Epidermal melanocyte (primary cell): ENCODE results near the gene PPP2R2D.
A peak's percentile ranks its signal among the peaks of the same experiment; 100 is the strongest.
"Not testable (repeated sequence)": the region's sequence is repeated elsewhere in the genome, so short reads cannot be mapped to it uniquely, and the experiment has no call there.

Experiments used
- DNase-seq: peaks from one replicate; pipeline ENCODE4 v3.0.0; 2011; ENCODE audit warnings: low spot score; ENCODE audit not compliant: insufficient read length

PPP2R2D gene

DNA sequence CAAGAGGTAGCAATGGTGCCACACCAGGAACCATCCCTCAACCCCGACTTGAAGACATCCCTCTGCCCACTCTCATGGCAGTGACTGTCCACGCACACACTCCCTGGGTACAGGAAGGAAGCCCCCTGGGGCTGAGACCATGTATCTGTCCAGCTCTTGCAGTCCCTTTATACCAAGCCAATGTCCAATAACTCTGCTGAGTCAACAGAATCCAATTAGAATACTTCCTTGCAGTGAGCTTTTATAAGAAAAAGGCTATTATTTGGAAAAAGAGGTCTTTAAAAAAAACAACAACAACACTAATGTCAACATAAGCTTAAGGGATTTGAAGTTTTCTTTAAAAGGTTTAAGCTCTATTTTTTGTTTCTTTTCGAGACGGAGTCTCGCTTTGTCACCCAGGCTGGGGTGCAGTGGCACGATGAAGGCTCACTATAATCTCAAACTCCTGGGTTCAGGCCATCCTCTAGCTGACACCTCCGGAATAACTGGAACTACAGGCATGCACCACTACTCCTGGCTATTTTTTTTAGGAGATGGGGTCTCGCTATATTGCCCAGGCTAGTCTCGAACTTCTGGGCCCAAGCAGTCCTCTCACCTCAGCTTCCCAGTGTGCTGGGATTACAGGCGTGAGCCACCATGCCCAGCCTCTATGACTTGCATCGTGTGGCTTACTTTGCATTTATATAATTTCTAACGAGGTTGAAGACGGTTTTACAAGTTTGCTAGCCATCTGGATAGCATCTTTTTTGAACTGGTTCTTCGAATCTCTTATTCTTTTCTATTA lies 73.4 kb downstream of the PPP2R2D start:
- no peak for DNase-seq

DNA sequence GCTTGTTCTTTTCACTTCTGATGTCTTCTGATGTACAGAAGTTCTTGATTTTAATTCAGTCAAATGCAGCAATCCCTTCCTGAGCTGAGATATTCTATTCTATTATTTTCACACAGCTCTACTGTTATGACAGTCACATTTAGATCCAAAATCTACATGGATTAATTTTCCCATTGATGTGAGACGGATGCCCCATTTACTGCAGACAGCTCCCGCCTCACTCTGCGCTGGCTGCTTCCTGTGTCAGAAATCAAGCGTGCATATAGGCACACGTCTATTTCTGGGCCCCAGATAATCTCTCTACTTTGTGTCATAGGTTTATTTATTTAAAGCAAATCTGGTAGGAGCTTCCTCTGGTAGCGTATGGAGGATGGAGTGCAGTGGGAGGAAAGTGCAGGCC lies 74.2 kb downstream of the PPP2R2D start:
- DNase-seq = no peak

DNA sequence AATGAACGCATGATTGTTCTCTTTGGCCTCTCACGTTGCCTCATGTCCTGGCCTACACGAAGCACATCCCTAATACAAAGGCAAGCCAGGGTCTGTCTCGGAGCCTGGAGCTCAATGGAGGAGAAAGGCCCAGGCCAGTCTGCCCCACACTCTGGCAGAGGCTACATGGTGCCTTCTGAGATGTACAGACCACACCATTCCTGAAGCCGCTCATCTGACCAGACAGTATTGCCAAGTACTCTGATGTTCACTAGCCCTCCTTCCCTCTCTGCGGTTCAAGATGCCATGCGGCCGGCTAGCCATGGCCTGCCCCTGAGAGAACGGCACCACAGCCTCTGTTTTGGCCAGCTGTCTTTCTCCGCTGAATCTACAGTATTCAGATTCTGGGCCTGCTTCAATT lies 75.0 kb downstream of the PPP2R2D start:
- DNase-seq = no peak

DNA sequence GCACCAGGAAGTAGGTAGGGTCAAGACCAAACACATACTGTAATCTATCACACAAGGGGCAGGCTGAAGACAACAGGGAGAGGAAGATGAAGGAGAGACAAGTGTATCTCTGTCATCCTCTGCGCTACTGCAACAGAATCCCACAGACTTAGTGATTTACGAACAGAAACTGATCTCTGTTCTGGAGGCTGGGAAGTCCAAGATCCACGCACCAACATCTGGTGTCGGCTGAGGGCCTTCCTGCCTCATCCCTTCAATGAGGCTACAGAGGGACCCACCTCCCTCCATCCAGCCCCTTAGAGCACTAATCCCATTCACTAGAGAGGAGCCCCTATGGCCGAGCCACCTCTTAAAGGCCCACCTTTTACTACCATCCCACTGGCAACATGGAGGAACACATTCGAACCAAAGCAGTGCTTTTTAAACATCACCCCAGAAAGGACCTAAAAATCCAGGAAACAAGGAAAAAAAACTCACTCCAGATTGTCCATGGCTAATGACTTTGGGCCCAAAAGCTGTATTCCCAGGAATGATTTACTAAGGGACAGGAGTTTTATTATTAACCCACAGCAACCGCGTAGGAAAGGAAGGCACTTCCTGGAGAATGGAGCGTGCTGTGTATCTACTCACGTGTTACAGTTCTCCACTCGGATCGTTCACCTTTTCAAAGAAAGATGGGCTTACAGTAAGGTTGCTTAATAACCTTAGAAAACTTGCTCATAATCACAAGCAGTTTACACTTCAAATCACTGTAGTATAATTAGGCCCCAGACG lies 76.7 kb downstream of the PPP2R2D start:
- DNase-seq = no peak

DNA sequence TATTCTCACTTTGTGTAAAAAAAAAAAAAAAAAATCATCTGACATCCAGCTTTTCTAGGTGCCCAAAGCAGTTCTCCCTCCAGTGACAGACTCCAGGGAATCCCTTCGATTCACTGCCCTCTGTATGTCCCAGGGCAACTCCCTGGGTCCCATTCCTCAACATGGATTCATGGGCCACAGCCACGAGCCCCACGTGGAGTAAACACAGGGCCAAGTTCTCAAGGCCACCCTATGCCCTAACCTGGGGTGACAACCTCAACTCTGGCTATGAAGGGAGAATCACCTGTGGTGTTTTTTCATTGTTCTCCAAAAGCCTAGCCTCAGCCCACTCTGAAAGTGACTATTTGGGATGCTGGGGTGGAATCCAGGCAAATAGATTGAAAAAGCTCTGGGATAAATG lies 77.6 kb downstream of the PPP2R2D start:
- no peak for DNase-seq

DNA sequence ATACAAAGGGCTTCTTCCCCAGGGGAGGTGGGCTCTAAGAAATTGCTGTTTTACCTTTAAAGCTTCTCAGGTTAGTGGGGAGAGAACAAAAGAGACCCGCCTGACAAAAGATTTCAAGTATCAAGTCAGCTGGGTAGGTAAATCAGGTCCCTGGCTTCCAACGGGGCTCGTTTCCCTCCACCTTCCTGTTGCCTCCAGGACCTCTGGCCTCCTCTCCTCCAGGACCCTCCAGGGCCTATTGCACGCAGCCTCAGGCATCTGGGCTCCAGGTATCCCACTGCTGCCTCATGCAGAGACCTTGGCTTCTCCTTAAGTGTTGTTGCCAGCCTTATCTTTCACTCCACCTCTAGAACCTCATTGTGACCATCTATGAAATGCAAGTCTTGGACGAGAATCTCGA lies 78.0 kb downstream of the PPP2R2D start:
- DNase-seq = no peak

DNA sequence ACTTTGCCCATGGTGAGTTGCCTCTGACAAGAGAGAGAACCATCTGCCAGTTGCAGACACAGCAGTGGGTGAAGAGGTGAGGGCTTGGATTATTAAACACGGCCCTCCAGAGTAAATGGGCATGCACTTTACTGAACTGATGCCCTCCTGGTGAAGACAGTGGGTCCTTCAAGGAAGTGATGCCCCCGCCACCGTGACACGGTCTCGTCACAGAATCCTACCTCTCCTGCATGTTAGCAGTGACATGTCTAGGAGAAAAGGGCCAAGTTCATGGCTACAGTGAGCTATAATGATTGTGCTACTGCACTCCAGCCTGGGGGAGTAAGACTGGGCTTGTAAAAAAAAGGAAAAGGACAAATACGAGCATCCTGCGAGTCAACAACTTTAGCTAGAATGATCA lies 78.5 kb downstream of the PPP2R2D start:
- no peak for DNase-seq

DNA sequence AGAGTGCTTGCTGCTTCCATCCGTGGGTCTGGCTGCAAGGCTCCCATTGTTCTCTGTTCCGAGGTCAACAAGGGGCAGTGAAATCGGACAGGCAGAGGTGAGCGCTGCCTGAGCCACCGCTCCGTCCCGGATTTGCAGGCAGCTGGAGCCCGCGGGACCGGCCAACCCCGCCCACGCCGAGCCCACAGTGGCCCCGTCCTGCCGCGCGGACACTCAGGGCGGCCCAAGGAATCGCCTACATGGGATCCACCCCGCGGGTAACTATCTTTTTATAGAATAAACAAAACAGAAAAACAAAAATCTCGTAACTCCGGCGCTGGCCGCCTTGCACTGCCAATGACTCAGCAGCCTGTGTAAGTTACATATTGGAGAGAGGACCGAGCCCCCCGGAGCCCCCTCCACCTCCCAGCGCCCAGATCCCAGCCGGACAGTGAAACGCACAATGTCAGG lies 79.0 kb downstream of the PPP2R2D start:
- no peak for DNase-seq

DNA sequence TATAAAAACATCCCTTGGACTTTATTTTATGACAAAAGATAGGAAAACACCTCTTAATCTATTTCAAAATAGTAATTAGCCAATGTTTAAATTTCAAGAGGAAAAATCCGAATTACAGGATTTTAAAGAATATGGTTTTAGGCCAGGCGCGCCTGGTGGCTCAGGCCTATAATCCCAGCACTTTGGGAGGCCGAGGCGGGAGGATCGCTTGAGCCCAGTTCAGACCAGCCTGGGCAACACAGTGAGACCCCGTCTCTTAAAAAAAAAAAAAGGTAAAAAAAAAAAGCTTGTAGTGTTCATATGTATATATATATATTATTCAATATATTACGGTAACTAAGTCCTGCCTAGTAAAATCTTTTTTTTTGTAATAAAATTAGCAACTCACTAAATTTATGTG lies 79.5 kb downstream of the PPP2R2D start:
- DNase-seq = no peak

DNA sequence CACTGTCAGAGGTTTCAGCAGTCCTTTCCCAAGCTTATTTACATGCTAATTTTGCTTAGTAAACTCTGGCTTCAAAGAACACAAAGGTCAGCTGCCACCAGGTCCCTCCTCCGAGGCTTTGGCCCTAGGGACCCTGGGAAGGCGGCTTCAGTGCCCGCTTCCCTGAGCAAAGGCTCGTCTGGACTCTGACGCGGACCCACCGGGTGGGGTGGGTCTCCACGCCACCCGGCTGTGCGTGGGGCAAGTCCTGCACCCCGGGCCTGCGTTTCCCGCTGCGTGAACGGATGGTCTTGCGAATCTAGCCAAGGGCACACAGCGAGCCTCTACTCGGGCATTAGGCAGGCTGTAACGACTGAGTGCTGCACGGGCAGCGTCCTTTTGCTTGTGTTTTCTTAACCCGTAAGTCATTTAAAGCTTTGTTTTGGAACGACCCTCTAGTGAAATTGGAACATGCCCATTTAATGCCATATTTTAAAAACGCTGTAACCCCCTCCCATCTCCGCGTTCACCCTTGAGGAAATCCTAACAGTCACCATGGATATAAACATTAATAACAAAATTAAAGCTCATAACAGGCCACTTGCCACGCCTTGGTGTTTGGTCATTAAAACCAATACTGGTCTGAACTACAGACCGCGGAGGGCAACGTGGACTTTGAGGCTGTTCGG lies 80.1 kb downstream of the PPP2R2D start:
- no peak for DNase-seq

DNA sequence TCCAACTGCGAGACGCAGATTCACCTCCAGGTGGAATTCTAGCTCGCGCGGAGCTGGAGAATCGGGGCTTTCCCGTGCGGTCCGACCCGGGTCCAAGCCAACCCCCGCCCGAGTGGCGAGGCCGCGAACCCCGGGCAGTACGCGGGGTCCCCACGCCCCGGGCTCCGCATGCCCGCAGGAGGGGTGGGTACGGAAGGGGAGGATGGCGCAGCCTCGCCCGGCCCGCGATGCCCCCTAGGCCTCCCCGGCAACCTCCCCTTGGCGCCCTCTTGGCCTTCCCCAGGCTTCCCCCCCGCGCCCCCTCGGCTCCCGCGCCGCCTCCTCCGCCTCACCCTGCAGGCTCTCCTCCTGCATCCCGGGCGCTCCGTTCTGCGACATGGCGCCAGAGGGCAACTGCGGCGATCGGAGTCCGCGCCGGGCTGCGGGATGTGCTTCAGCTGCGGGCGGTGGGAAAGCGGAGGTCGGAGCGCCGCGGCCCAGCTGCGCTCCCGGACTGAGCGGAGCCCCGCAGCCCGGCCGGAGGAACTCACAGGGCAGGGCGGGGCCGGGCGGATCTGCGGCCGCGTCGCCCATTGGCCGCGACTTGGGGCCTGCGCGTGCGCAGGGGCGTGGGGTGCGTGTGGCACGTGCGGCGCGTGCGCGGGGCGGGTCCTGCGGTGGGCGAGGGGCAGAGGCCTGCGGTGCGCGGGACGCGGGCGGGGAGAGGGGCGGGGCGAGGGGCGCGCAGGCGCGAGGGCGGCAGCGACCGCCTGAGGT lies 80.8 kb downstream of the PPP2R2D start, which contains the start of gene BNIP3:
BNIP3 (minus strand) TSS at position 495 of the 756 bp plus-strand sequence; CDS start at position 378, 117 bp downstream.
- DNase-seq = peak; percentile 99

DNA sequence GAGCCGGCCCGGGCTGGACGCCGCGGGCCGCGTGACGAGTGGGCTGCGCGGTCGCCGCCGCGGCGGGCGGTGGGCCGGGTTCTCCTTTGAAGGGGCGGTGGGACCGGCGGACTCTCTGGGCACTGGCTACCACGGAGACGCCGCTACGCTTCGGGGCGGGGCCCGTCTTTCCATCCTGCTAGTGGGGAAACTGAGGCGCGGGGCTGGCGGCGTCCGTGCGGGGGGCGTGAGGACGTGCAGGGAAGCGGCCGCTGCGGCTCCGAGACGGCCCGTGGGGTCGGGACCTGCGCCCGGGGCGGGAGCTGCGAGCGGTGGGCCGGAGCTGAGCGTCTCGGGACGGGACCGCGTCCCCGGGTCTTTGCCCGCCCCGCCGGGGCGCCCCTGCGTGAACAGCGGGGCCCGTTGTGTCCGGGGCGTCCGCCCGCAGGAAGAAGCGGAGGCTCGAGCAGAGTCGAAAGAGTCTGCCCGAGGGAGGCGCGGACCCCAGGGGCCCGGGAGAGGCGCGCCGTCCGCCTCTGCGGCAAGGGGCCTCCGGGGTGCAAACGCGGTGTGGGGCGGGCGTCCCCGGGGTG lies 81.5 kb downstream of the PPP2R2D start:
- no peak for DNase-seq

DNA sequence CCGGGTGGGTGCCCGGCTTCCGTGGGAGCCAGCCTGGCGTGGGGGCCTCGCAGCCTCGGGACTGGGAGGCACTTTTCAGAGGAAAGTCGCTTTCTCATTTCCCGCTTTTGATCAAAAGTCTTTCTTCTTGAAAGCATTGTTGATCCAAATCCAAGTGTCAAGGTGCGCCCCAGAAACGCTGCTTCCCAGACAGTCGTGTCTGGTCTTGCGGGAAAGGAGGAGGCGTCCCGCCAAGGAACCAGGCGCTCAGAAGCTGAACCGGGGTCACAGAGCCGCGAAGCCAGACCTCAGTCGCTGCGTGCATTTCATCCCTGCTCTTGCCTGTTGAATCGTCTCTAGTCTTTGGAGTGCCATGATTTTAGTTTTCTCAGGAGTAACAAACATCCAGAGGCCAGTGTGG lies 82.0 kb downstream of the PPP2R2D start:
- DNase-seq = no peak

DNA sequence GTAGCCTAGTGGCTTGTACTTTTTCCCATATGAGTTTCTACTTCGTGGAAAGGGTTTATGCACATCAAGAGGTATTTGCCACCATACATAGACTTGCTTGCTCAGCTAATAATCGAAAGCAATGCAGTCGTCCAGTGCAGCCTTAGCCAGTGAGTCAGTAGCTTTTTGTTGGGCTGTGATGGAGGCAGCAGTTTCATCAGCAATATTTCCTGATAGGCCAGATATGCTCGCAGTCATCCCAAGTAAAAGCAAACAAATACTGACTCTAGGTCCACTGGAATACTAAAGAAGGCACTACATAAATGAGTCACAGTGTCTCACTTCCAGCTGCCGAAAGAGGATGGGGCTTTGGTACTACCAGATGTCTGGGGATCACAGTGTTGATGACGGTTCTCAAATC lies 83.0 kb downstream of the PPP2R2D start:
- no peak for DNase-seq

DNA sequence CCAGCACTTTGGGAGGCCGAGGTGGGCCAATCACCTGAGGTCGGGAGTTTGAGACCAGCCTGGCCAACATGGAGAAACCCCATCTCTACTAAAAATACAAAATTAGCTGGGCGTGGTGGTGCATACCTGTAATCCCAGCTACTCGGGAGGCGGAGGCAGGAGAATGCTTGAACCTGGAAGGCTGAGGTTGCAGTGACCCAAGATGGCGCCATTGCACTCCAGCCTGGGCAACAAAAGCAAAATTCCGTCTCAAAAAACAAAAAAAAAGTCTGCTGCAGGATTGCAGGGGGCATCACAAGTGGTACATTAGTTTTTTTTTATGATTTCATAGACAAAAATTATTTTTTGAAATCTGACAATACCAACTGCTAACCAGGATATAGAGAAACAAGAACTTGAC lies 86.0 kb downstream of the PPP2R2D start:
- DNase-seq = not testable (repeated sequence)

DNA sequence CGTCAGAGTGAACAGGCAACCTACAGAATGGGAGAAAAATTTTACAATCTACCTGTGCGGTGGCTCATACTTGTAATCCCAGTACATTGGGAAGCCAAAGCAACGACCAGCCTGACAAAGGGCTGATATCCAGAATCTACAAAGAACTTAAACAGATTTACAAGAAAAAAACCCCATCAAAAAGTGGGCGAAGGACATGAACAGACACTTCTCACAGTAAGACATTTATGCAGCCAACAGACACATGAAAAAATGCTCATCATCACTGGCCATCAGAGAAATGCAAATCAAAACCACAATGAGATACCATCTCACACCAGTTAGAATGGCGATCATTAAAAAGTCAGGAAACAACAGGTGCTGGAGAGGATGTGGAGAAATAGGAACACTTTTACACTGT lies 86.5 kb downstream of the PPP2R2D start:
- not testable (repeated sequence) for DNase-seq

DNA sequence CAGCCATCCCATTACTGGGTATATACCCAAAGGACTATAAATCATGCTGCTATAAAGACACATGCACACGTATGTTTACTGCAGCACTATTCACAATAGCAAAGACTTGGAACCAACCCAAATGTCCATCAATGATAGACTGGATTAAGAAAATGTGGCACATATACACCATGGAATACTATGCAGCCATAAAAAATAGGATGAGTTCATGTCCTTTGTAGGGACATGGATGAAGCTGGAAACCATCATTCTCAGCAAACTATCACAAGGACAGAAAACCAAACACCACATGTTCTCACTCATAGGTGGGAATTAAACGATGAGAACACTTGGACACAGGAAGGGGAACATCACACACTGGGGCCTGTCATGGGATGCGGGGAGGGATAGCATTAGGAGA lies 87.0 kb downstream of the PPP2R2D start:
- DNase-seq = not testable (repeated sequence)

DNA sequence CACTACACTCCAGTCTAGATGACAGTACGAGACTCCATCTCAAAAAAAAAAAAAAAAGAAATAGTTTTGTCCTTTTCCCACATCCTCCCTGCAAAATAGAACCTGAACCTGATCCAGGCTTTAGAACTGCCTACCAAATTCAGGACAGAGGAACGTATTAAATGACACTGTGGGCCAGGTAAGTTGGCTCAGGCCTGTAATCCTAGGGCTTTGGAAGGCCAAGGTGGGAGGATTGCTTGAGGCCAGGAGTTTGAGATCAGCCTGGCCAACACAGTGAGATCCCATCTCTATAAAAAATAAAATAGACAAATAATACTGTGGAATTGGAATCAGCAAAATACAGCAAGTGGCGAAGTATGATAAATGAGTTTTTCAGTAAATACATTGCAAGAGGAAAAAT lies 90.9 kb downstream of the PPP2R2D start:
- no peak for DNase-seq

DNA sequence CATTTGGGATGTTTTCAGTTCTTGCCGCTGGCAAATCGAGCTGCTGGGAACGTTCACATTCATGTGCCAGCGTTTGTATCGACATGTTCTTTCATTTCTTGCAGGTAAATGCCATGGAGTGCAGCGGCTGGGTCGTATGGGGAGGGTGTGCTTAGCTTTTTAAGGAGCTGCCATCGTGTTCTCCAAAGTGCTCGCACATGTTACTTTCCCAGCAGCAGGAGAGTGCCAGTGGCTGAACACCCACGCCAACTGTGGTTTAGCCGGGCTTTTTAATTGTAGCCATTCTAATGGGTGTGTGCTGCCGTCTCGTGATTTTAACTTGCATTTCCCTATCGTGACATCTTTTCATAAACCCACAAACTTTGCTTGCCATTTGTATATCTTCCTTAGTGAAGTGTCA lies 92.5 kb downstream of the PPP2R2D start:
- DNase-seq = no peak

DNA sequence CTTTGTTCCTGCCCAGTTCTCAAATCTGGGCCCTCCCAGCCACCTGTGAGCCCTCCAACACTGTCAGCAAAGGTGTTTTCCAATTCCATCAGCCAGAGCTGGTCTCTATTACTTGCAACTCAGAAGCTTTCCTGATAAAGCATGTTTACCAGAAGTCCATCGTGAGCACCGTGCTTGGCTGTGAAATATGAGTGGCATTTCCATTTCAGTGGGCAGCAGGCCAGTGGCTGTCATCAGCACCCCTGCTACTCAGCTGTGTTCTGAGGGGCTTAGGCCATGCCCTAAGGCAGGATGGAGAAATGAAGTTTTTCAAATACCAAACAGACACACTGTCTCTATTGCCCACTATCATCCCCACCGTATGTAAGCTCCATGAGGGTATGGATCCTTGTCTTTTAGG lies 93.6 kb downstream of the PPP2R2D start:
- no peak for DNase-seq
